Activated CD4-positive, alpha-beta T cell treated with anti-CD3 and anti-CD28 coated beads, Interleukin-2, amount 10 ng/mL, durations not matched to agents 24 days and 14 days (primary cell): ENCODE results near the gene NREP. TPM values are rescaled to one million over a fixed set of nuclear protein-coding genes. Genes with fewer than 3 reads are reported as not detected.
A peak's percentile ranks its signal among the peaks of the same experiment; 100 is the strongest.

ENCODE experiments used
- DNase-seq: peaks from one replicate; pipeline ENCODE4 v3.0.0; 2022
- H3K27ac Mint-ChIP-seq: one replicate; pipeline ENCODE4 v1.8.0; 2022; ENCODE audit warnings: mild to moderate bottlenecking, mixed read lengths
- H3K27me3 Mint-ChIP-seq: one replicate; pipeline ENCODE4 v1.8.0; 2022; ENCODE audit warnings: mixed read lengths
- H3K36me3 Mint-ChIP-seq: one replicate; pipeline ENCODE4 v1.8.0; 2022; ENCODE audit warnings: low read depth, mild to moderate bottlenecking, mixed read lengths
- H3K4me1 Mint-ChIP-seq: one replicate; pipeline ENCODE4 v1.8.0; 2021; ENCODE audit warnings: mixed read lengths
- H3K4me3 Mint-ChIP-seq: one replicate; pipeline ENCODE4 v1.8.0; 2022; ENCODE audit warnings: mild to moderate bottlenecking, moderate library complexity, mixed read lengths
- H3K9me3 Mint-ChIP-seq: one replicate; pipeline ENCODE4 v1.8.0; 2021; ENCODE audit warnings: mixed read lengths
- intact Hi-C: fragments of 100-400 bp; cut with micrococcal nuclease; formaldehyde crosslinking; loops from one replicate; pipeline ENCODE4 v1.15.1; 2023
- total RNA-seq: library from RNA; stranded (reverse); gene quantifications from 2 replicates; pipeline ENCODE4 v1.2.3, GENCODE V29; 2022

NREP gene
- total RNA-seq, 1 donor from 2014 or later, result 22.2 TPM

GRCh38 chr5:111779260-111779921, 22.4 kb upstream of the NREP start:
- no peak overlapping the region for H3K27ac Mint-ChIP-seq
- intact Hi-C loops, result no loop called here
- H3K9me3 Mint-ChIP-seq, result no peaks in the 10 kb centered on the region
- H3K27me3 Mint-ChIP-seq, result peaks cover 34% of the 10 kb centered on the region
- H3K4me1 Mint-ChIP-seq, result peaks cover 3% of the 10 kb centered on the region
- no peak for DNase-seq
- no peaks in the 10 kb centered on the region for H3K36me3 Mint-ChIP-seq
- H3K4me3 Mint-ChIP-seq, result no peak overlapping the region

GRCh38 chr5:111776913-111777781, 20.2 kb upstream of the NREP start:
- no peaks in the 10 kb centered on the region for H3K4me1 Mint-ChIP-seq
- H3K9me3 Mint-ChIP-seq, result no peaks in the 10 kb centered on the region
- no peaks in the 10 kb centered on the region for H3K36me3 Mint-ChIP-seq
- no peak overlapping the region for H3K27ac Mint-ChIP-seq
- intact Hi-C loops, result no loop called here
- DNase-seq, result no peak
- H3K4me3 Mint-ChIP-seq, result no peak overlapping the region
- peaks cover 37% of the 10 kb centered on the region for H3K27me3 Mint-ChIP-seq

GRCh38 chr5:111775224-111775623, 18.2 kb upstream of the NREP start:
- H3K4me1 Mint-ChIP-seq, result no peaks in the 10 kb centered on the region
- intact Hi-C loops, result no loop called here
- no peaks in the 10 kb centered on the region for H3K9me3 Mint-ChIP-seq
- no peak overlapping the region for H3K27ac Mint-ChIP-seq
- no peak overlapping the region for H3K4me3 Mint-ChIP-seq
- no peak for DNase-seq
- no peaks in the 10 kb centered on the region for H3K36me3 Mint-ChIP-seq
- peaks cover 45% of the 10 kb centered on the region for H3K27me3 Mint-ChIP-seq

GRCh38 chr5:111774525-111774924, 17.5 kb upstream of the NREP start:
- Mint-ChIP-seq H3K4me1 (no peaks in the 10 kb centered on the region), H3K4me3 (no peak overlapping the region), H3K9me3 (no peaks in the 10 kb centered on the region), H3K27ac (no peak overlapping the region), H3K27me3 (peaks cover 43% of the 10 kb centered on the region), H3K36me3 (no peaks in the 10 kb centered on the region)
- intact Hi-C loops, result no loop called here
- no peak for DNase-seq

- intact Hi-C loops, result no loop called here
- Mint-ChIP-seq H3K27ac (no peak overlapping the region), H3K4me1 (no peaks in the 10 kb centered on the region), H3K4me3 (no peak overlapping the region), H3K9me3 (no peaks in the 10 kb centered on the region), H3K27me3 (peaks cover 44% of the 10 kb centered on the region), H3K36me3 (no peaks in the 10 kb centered on the region)
- DNase-seq, result no peak
Observed at GRCh38 chr5:111772456-111773122, 15.6 kb upstream of the NREP start.

GRCh38 chr5:111769541-111769940, 12.5 kb upstream of the NREP start:
- intact Hi-C loops, result no loop called here
- no peak for DNase-seq
- Mint-ChIP-seq H3K27me3 (peaks cover 40% of the 10 kb centered on the region), H3K9me3 (no peaks in the 10 kb centered on the region), H3K4me1 (no peaks in the 10 kb centered on the region), H3K27ac (no peak overlapping the region), H3K4me3 (no peak overlapping the region), H3K36me3 (no peaks in the 10 kb centered on the region)

GRCh38 chr5:111765613-111766571, 8.9 kb upstream of the NREP start:
- Mint-ChIP-seq H3K9me3 (peaks cover 4% of the 10 kb centered on the region), H3K36me3 (no peaks in the 10 kb centered on the region), H3K4me1 (no peaks in the 10 kb centered on the region), H3K27ac (no peak overlapping the region), H3K27me3 (peaks cover 44% of the 10 kb centered on the region), H3K4me3 (no peak overlapping the region)
- DNase-seq, result no peak
- intact Hi-C loops, result no loop called here

- no peak overlapping the region for H3K27ac Mint-ChIP-seq
- intact Hi-C loops, result no loop called here
- no peak overlapping the region for H3K4me3 Mint-ChIP-seq
- H3K36me3 Mint-ChIP-seq, result no peaks in the 10 kb centered on the region
- H3K9me3 Mint-ChIP-seq, result peaks cover 4% of the 10 kb centered on the region
- DNase-seq, result no peak
- no peaks in the 10 kb centered on the region for H3K4me1 Mint-ChIP-seq
- H3K27me3 Mint-ChIP-seq, result peaks cover 34% of the 10 kb centered on the region
Observed at GRCh38 chr5:111764019-111764418, 7.0 kb upstream of the NREP start.

GRCh38 chr5:111762895-111763294, 5.9 kb upstream of the NREP start:
- Mint-ChIP-seq H3K27ac (no peak overlapping the region), H3K9me3 (peaks cover 4% of the 10 kb centered on the region), H3K4me1 (peaks cover 4% of the 10 kb centered on the region), H3K4me3 (no peak overlapping the region), H3K27me3 (peaks cover 32% of the 10 kb centered on the region), H3K36me3 (no peaks in the 10 kb centered on the region)
- intact Hi-C loops, result no loop called here
- DNase-seq, result no peak

GRCh38 chr5:111758284-111758628, 1.3 kb upstream of the NREP start:
- peak overlapping the region; percentile 81 for H3K27ac Mint-ChIP-seq
- peaks cover 12% of the 10 kb centered on the region for H3K27me3 Mint-ChIP-seq
- H3K4me1 Mint-ChIP-seq, result peaks cover 23% of the 10 kb centered on the region
- intact Hi-C loops, result loop anchor here (1.0 to 10.0 kb wide), 6 partner anchors 56 to 1003 kb away; partner anchors contain the start of gene WDR36
- DNase-seq, result no peak
- H3K4me3 Mint-ChIP-seq, result peak overlapping the region; percentile 89
- peaks cover 4% of the 10 kb centered on the region for H3K36me3 Mint-ChIP-seq
- no peaks in the 10 kb centered on the region for H3K9me3 Mint-ChIP-seq

- Mint-ChIP-seq H3K9me3 (no peaks in the 10 kb centered on the region), H3K4me1 (peaks cover 23% of the 10 kb centered on the region), H3K36me3 (peaks cover 5% of the 10 kb centered on the region), H3K27ac (peak overlapping the region; percentile 93), H3K4me3 (peak overlapping the region; percentile 89), H3K27me3 (peaks cover 5% of the 10 kb centered on the region)
- DNase-seq, result peak; percentile 96
- intact Hi-C loops, result loop anchor here (1.0 to 10.0 kb wide), 10 partner anchors 17 to 1003 kb away; partner anchors contain the start of genes STARD4 and WDR36
Observed at GRCh38 chr5:111757355-111758283, 625 bp upstream of the NREP start.

GRCh38 chr5:111755942-111756381, 1.0 kb downstream of the NREP start:
- H3K27me3 Mint-ChIP-seq, result no peaks in the 10 kb centered on the region
- H3K9me3 Mint-ChIP-seq, result no peaks in the 10 kb centered on the region
- peak overlapping the region; percentile 89 for H3K4me3 Mint-ChIP-seq
- H3K36me3 Mint-ChIP-seq, result peaks cover 8% of the 10 kb centered on the region
- no peak overlapping the region for H3K27ac Mint-ChIP-seq
- no peak for DNase-seq
- intact Hi-C loops, result loop anchor here (2.0 to 10.0 kb wide), 7 partner anchors 15 to 1001 kb away; no protein-coding TSS in a partner anchor
- peaks cover 23% of the 10 kb centered on the region for H3K4me1 Mint-ChIP-seq
